ENCODE data around the gene NINL. TPM values are rescaled to one million over a fixed set of nuclear protein-coding genes. Genes with fewer than 3 reads are reported as not detected.

The NINL gene
- total RNA-seq, 2 donors from 2014 or later, result 3.8 to 5.1 TPM

- intact Hi-C loops (cut with DNase I), result no loop called here
Measured at GRCh38 chr20:25494506-25495188, 90.7 kb downstream of the NINL start.

GRCh38 chr20:25493748-25494505, 91.4 kb downstream of the NINL start:
- DNase-seq (no peak), ATAC-seq (no peak)
- intact Hi-C loops (cut with DNase I), result no loop called here

More at GRCh38 chr20:25494506-25495188, 90.7 kb downstream of the NINL start:
- no peak for DNase-seq
- ATAC-seq, result no peak

- ATAC-seq (no peak), DNase-seq (no peak)
- intact Hi-C loops (cut with DNase I), result no loop called here
Measured at GRCh38 chr20:25493137-25493536, 92.2 kb downstream of the NINL start.

- ATAC-seq (no peak), DNase-seq (no peak)
- intact Hi-C loops (cut with DNase I), result no loop called here
Measured at GRCh38 chr20:25491446-25492038, 93.8 kb downstream of the NINL start.

GRCh38 chr20:25490656-25491445, 94.5 kb downstream of the NINL start:
- intact Hi-C loops (cut with DNase I), result no loop called here
- no peak for DNase-seq
- ATAC-seq, result no peak

GRCh38 chr20:25489221-25489871, 96.0 kb downstream of the NINL start:
- ATAC-seq, result no peak
- intact Hi-C loops (cut with DNase I), result no loop called here
- no peak for DNase-seq

DNA sequence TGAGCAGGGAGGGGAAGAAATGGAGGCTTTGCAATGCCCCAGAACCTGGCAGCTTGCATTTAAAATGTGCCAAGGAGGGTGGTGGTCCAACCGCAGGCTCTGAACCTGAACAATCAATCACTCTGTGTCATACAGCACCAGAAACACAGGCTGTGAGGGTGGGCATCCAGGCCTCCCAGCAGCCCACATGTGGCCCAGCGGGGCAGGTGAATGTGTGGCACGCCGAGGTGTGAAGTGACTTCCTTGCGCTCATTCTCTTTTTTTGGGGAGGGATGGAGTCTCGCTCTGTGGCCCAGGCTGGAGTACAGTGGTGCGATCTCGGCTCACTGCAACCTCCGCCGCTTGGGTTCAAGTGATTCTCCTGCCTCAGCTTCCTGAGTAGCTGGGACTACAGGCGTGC, 97.4 kb downstream of the NINL start:
- ATAC-seq (no peak), DNase-seq (no peak)
- intact Hi-C loops (cut with DNase I), result no loop called here

GRCh38 chr20:25487306-25487705, 98.0 kb downstream of the NINL start:
- ATAC-seq (no peak), DNase-seq (no peak)
- intact Hi-C loops (cut with DNase I), result no loop called here

- no peak for DNase-seq
- intact Hi-C loops (cut with DNase I), result no loop called here
- ATAC-seq, result peak in 1 of 2 donors; percentile 59
Measured at GRCh38 chr20:25486377-25486776, 99.0 kb downstream of the NINL start.

- DNase-seq, result no peak
- intact Hi-C loops (cut with DNase I), result no loop called here
- no peak for ATAC-seq
Measured at GRCh38 chr20:25485872-25486271, 99.5 kb downstream of the NINL start.

GRCh38 chr20:25484911-25485511, 100.3 kb downstream of the NINL start:
- intact Hi-C loops (cut with DNase I), result no loop called here

DNA sequence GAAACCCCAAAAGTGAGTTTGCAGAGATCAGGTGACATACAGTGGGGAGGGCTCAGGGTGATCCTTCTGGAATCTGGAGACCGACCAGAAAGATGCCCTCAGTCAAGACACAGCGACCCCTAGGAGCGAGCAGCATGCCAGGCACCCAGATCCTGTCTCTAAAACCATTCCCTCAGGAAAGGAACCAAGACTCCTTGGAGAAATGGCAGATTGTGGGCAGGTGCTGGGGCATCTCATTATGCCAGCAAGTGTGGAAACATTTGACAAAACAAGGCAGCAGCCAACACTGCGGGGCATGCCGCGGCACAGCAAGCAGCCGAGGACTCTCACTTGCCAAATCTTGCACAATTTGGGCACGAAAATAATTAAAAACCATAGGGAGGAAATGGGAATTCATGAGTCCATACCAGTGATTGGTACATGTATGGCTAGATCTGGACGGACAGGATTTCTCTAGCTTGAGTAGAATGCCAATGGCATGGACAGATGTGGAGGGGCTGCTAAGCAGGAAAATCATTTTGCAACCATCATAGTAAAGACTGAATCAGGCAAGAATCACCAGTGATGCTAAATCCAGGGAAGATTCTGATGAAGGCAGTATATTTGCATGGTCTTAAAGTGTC, 101.0 kb downstream of the NINL start:
- intact Hi-C loops (cut with DNase I), result no loop called here
- DNase-seq (no peak), ATAC-seq (no peak)

More at GRCh38 chr20:25484911-25485511, 100.3 kb downstream of the NINL start:
- no peak for ATAC-seq
- no peak for DNase-seq

DNA sequence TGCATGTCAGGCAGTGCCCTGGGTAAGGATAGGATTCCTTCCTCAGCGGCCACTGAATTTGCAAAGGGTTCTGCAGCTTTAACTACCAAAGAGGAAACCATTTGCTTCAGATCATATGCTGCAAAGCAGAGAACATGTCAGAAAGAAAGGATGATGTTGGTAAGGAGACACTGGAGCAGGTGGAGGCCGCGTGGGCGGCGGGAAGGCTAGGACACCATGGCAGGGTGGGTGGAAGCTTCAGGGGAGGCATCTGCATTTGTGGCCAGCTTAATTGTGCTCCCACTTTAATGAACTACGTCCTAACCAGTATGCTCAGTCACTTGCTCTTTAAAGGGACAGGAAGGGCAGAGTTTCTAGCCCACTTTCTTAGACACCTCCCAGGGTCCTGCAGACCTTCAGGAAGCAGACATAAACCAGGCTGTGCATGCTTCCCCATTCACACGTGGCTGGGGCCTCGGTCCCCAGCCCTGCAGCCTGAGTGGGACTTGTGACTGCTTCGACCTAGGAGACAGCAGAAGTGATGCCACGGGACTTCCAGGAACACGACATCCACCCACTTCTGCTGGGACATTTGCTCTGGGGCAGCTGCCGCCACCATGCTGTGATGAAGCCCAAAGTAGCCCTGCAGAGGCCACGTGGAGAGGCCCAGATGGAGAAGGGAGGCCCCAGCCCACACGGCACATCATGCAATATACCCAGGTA, 101.7 kb downstream of the NINL start:
- intact Hi-C loops (cut with DNase I), result no loop called here
- no peak for DNase-seq
- no peak for ATAC-seq

DNA sequence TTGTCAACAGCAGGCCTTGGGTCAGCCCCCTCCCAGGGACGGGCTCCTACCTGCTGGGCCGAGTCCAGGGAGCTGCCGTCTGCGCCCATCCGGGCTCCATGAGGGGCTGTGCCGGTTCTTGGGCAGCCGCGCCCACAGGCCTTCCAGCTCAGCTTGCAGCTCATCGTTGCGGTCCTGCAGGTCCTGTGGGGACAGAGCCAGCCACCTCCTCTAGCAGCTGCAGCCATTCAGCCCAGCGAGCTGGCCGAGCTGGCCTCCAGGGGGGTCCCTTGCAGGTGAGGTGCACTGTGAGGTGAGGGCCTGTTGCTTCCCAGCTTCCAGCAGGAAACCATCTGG, 103.4 kb downstream of the NINL start:
- DNase-seq (no peak), ATAC-seq (no peak)
- intact Hi-C loops (cut with DNase I), result no loop called here

DNA sequence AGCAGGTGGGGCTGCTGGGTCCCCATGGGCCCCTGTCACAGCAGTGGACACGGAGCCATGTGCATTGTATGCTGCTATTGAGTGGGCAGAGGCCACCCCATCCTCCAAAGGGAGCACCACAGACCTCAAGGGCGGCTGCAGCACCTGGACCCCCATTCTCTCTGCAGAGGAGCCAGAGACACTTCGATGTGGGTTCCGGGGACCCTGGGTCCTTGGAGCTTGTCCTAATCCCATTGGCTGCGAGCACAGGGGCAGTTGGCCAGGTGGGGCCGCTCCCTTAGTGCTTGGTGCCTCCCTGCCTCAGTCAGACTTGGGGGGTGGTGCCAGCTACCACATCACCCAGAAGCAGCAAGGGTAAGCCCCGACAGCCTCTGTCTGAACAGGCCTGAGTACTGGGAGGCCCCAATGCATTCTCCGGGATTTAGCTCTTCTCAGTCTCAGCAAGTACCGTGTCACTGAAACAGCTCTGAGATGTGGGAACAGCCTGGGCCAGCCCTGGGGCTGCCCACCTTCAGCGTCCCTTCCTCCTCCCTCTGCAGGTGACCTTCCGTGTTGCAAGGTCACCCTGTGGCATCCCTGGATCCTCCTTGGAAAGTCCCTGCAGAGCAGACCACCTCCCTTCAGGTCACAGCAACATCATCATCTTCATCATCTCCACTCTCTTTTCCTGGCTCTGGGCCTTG, 104.0 kb downstream of the NINL start:
- intact Hi-C loops (cut with DNase I), result no loop called here
- DNase-seq (no peak), ATAC-seq (no peak)

DNA sequence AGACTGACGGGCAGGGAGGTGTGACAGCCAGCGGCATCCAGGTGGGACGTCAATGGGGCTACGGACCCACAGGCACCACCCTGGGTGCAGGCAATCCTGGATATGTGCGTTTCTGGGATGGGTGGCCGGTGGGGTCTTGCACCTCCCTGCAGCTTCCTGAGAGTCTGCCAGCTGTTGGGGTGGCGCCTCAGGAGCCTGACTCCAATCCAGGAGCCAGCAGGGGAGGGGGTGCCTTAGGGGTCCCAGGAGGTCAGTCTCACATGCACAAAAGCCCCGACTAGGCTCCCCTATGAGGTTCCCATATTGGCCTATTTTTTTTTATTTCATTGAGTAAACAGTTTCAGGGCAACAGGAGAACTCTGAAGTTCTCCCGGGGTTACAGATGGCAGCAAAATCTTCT, 104.5 kb downstream of the NINL start:
- no peak for DNase-seq
- intact Hi-C loops (cut with DNase I), result no loop called here
- ATAC-seq, result no peak

GRCh38 chr20:25480156-25480555, 105.2 kb downstream of the NINL start:
- intact Hi-C loops (cut with DNase I), result no loop called here
- ATAC-seq, result no peak
- no peak for DNase-seq

Data from left cardiac atrium (tissue), 4 donors.